Activated naive CD4-positive, alpha-beta T cell treated with anti-CD3 and anti-CD28 coated beads, Interleukin-2, amount 10 ng/mL, durations not matched to agents 7 days and 5 days (primary cell): ENCODE measurements around the gene PRDM1.

ENCODE experiments used
- CTCF ChIA-PET: fragments of 350-600 bp; sonication (Branson Sonifier 250); formaldehyde crosslinking; loops from one replicate; lab custom pipeline; 2021; ENCODE audit warnings: antibody characterized with exemption; lab: Charles Lee
- DNase-seq: peaks from one replicate; pipeline ENCODE4 v3.0.0-alpha.2; 2020
- H3K27ac Mint-ChIP-seq: one replicate; pipeline ENCODE4 v1.8.0; 2021; ENCODE audit warnings: mild to moderate bottlenecking, moderate library complexity, mixed read lengths
- H3K27me3 Mint-ChIP-seq: one replicate; pipeline ENCODE4 v1.8.0; 2021; ENCODE audit warnings: mild to moderate bottlenecking, mixed read lengths
- H3K36me3 Mint-ChIP-seq: one replicate; pipeline ENCODE4 v1.8.0; 2021; ENCODE audit warnings: mixed read lengths
- H3K4me1 Mint-ChIP-seq: one replicate; pipeline ENCODE4 v1.8.0; 2021; ENCODE audit warnings: mixed read lengths
- H3K4me3 Mint-ChIP-seq: one replicate; pipeline ENCODE4 v1.8.0; 2021; ENCODE audit warnings: mild to moderate bottlenecking, moderate library complexity, mixed read lengths
- H3K9me3 Mint-ChIP-seq: one replicate; pipeline ENCODE4 v1.8.0; 2021; ENCODE audit warnings: mixed read lengths

PRDM1 gene

DNA sequence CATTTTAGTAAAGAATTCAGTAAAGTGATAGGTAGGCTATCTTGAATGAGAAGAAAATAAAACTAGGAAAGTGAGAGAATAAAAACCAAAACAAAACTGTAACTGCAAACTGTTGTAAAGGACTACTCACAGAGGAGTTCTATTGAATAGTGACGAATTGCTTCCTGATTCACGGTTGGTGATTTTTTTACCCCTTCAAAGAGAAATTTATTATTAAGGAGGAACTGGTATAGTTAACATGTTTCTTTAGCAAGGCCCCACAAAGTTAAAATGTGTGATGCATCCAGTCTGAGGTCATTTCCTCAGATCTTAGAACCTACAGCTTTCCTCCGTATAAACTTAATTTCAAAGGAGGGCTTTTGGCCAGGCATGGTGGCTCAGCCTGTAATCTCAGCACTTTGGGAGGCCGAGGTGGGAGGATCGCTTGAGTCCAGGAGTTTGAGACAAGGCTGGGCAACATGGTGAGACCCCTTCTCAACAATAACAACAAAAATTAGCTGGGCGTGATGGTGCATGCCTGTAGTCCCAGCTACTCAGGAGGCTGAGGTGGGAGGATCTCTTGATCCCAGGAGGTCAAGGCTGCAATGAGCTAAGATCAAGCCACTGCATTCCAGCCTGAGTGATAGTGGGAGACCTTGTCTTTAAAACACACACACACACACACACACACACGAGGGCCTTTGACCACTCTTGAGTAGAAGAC is 8.3 kb downstream of the PRDM1 start:
- peaks cover 91% of the 10 kb centered on the region for H3K4me1 Mint-ChIP-seq
- H3K4me3 Mint-ChIP-seq: no peak overlapping the region
- H3K36me3 Mint-ChIP-seq: peaks cover 72% of the 10 kb centered on the region
- no peak for DNase-seq
- CTCF ChIA-PET: interaction anchor here (1.2 to 1.8 kb wide), 2 partner anchors 101 to 663 kb away, joined by 4 read pairs; no protein-coding TSS in a partner anchor
- peak overlapping the region; percentile 43 for H3K27ac Mint-ChIP-seq
- no peaks in the 10 kb centered on the region for H3K9me3 Mint-ChIP-seq
- peaks cover 6% of the 10 kb centered on the region for H3K27me3 Mint-ChIP-seq

DNA sequence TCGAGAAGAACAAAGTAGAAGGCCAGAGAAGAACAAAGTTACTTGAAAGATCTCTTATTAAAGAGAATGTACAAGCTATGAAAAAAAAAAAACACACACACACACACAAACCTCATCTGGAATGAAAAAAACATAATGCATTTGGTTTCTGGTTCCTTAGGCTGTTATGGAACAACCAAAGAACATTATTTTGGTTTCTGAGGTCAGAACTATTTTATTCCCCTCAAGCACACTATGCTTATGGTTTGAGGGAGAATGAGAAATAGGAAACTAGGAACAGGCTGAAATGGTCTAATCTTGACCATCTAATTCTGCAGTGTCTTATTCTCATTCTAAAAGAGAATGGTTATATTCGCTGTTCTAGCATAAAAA is 8.8 kb downstream of the PRDM1 start:
- no peaks in the 10 kb centered on the region for H3K9me3 Mint-ChIP-seq
- peaks cover 72% of the 10 kb centered on the region for H3K36me3 Mint-ChIP-seq
- H3K27me3 Mint-ChIP-seq: peaks cover 6% of the 10 kb centered on the region
- H3K4me1 Mint-ChIP-seq: peaks cover 91% of the 10 kb centered on the region
- CTCF ChIA-PET: interaction anchor here (1.2 to 2.8 kb wide), 3 partner anchors 101 to 663 kb away, joined by 4 to 7 read pairs (median 4); no protein-coding TSS in a partner anchor
- H3K27ac Mint-ChIP-seq: no peak overlapping the region
- no peak for DNase-seq
- no peak overlapping the region for H3K4me3 Mint-ChIP-seq

DNA sequence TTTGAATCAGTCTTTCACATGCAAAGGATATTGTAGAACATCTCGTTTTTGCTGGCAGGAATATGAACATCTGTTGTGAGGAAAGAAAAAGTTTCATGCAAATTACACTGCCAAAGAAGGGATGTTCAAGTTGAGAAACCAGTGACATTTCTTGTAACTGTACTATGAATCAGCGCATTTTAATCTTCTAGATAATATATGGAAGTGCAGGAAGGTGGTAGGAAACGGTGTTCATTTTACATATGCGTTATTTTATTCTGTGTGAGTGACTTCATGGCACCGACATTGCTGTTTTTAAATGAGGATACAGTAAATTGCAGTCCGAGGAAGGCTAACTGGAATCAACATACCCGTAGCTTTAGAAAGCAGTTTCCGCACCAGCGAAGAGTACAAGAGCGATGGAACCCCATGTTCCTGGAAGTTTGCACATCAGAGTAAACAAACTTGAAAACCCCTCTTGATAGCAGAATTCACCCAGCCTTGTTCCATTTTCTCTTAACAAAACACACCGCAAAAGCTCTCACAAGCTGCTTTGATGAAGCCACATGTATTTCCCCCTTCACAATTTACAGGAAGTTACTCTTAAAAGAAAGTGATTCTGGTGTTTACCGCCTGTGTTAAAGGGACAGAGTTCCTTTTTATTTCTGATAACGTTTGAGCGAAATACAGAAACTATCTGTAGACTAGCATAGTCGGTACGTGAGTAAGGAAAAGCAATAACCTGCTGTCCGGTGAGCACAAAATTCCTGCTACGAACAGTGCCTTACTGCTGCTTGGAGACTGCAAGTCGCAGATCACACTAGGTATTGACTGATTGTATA is 11.5 kb downstream of the PRDM1 start:
- CTCF ChIA-PET: interaction anchor here (0.9 to 2.8 kb wide), 6 partner anchors 9 to 126 kb away, joined by 3 to 7 read pairs (median 4); partner anchors contain the start of gene PRDM1
- Mint-ChIP-seq H3K4me3 (peak overlapping the region; percentile 85), H3K36me3 (peaks cover 72% of the 10 kb centered on the region), H3K27me3 (peaks cover 5% of the 10 kb centered on the region), H3K9me3 (no peaks in the 10 kb centered on the region), H3K4me1 (peaks cover 96% of the 10 kb centered on the region), H3K27ac (peak overlapping the region; percentile 98)
- peak; percentile 70 for DNase-seq

DNA sequence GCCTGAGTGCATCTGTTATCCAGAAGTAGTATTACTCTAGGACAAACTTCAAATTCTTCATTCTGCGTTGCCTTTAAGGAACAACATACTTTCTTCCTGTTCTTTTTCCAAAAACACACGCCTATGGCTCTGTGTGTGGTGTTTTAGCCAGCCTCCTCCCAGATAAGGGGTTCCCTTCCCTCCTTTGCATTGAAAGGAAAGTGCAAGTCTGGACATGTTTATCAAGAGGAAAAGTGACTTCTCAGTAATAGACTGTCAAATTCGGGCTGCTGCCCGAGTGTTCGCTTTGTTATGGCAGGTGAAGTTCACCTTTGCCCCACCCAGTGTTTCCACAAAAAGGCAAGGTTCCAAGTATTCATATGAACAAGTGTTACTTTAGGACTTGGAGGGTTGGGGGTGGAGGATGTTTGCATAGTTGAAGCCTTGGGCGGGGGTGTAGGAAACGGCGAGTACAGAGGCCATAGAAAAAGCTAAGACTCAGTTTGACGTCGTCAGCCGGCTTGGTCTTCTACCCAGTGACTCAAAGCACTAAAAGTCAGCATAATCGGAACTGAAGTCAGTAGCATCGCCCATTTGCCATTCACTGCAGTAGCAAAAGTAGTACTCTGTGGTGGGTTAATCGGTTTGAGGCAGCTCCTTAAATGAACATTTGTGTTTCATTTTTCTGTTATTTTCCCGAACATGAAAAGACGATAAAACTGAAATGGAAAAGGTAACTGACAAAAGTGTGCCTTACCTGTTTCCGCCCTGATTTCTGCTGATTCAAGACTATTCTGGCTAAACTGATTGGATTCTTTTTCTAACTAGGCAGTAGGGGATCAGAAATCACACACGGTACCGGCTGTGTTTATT is 12.5 kb downstream of the PRDM1 start:
- CTCF ChIA-PET: interaction anchor here (1.2 to 1.8 kb wide), 7 partner anchors 11 to 124 kb away, joined by 3 to 11 read pairs (median 3); partner anchors contain the start of gene PRDM1
- Mint-ChIP-seq H3K36me3 (peaks cover 75% of the 10 kb centered on the region), H3K9me3 (no peaks in the 10 kb centered on the region), H3K4me1 (peaks cover 98% of the 10 kb centered on the region), H3K27me3 (peaks cover 11% of the 10 kb centered on the region), H3K27ac (peak overlapping the region; percentile 98), H3K4me3 (peak overlapping the region; percentile 85)
- DNase-seq: peak; percentile 85

DNA sequence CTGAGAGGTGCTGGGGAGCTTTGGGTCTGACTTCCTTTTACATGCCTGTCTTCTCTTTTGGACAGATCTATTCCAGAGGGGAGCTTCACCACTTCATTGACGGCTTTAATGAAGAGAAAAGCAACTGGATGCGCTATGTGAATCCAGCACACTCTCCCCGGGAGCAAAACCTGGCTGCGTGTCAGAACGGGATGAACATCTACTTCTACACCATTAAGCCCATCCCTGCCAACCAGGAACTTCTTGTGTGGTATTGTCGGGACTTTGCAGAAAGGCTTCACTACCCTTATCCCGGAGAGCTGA is 13.1 kb downstream of the PRDM1 start:
- Mint-ChIP-seq H3K9me3 (no peaks in the 10 kb centered on the region), H3K27ac (peak overlapping the region; percentile 98), H3K4me1 (peaks cover 97% of the 10 kb centered on the region), H3K36me3 (peaks cover 76% of the 10 kb centered on the region), H3K4me3 (peak overlapping the region; percentile 85), H3K27me3 (peaks cover 14% of the 10 kb centered on the region)
- CTCF ChIA-PET: interaction anchor here (1.2 to 1.8 kb wide), 7 partner anchors 12 to 124 kb away, joined by 3 to 11 read pairs (median 3); partner anchors contain the start of gene PRDM1
- DNase-seq: no peak

DNA sequence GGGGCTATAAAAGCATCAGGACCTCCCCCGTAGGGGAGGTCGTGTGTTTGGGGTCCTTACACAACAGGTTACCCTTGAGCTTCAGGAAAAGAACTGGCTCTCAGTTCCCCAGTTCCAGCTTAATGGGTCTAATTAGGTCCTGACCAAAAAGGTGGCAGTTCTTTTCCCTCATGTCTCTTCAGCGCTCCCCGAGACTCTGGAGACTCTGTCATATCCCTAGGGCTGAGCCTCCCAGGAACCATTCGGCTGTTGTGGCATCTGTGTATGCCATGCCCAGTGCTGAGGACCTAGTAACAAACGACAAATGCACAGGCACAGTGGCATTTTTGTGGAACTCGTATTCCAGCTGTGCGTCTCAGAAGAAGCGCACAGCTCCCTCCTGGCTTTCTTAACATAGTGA is 14.6 kb downstream of the PRDM1 start:
- H3K9me3 Mint-ChIP-seq: no peaks in the 10 kb centered on the region
- peaks cover 73% of the 10 kb centered on the region for H3K36me3 Mint-ChIP-seq
- DNase-seq: no peak
- H3K4me3 Mint-ChIP-seq: peak overlapping the region; percentile 85
- H3K4me1 Mint-ChIP-seq: peaks cover 94% of the 10 kb centered on the region
- H3K27me3 Mint-ChIP-seq: peaks cover 19% of the 10 kb centered on the region
- CTCF ChIA-PET: interaction anchor here (0.9 kb wide), 1 partner anchor 616 kb away, joined by 3 read pairs; no protein-coding TSS in a partner anchor
- H3K27ac Mint-ChIP-seq: peak overlapping the region; percentile 66

DNA sequence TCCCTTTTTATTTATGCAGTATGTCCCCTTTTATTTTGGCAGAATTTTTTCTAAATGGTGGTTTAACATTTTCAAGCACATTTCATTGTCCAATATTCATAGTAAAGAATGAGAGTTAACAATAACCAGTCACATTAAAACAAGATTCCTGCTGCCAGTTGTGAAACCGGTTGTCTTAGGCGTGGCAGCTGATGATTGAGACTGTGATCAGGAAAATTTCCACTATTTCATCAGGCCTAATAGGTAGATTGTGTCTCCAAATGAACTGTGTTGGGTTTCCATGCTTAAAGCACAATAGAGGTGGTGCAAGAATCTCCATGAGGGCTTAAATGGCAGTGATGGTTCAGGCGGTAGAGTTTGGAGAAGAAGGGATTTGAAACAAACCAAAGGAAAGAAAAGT is 15.3 kb downstream of the PRDM1 start:
- peak overlapping the region; percentile 30 for H3K27ac Mint-ChIP-seq
- peak overlapping the region; percentile 85 for H3K4me3 Mint-ChIP-seq
- CTCF ChIA-PET: interaction anchor here (0.9 to 1.4 kb wide), 3 partner anchors 16 to 617 kb away, joined by 3 to 4 read pairs (median 3); no protein-coding TSS in a partner anchor
- no peak for DNase-seq
- H3K36me3 Mint-ChIP-seq: peaks cover 73% of the 10 kb centered on the region
- peaks cover 19% of the 10 kb centered on the region for H3K27me3 Mint-ChIP-seq
- H3K9me3 Mint-ChIP-seq: no peaks in the 10 kb centered on the region
- peaks cover 92% of the 10 kb centered on the region for H3K4me1 Mint-ChIP-seq

DNA sequence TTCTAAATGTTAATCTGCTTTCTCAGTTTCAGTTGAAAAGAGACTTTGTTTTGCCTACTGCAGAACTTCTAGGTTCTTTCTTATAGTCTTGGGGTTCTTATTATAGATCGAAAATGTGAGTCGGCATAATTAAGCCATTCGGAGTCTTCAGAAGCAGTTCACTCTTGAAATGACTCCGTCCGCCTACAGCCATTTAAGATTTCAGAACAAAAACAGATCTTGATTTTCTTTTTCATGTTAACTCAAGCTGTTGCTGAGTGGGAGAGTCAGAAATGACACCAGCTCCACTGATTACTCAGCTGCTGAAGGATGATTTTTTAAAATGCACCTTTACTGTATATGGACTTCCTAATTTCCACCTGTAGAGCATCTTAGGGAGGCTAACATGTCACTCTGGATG is 15.9 kb downstream of the PRDM1 start:
- Mint-ChIP-seq H3K36me3 (peaks cover 78% of the 10 kb centered on the region), H3K27me3 (peaks cover 19% of the 10 kb centered on the region), H3K4me1 (peaks cover 94% of the 10 kb centered on the region), H3K27ac (peak overlapping the region; percentile 30), H3K4me3 (peak overlapping the region; percentile 85), H3K9me3 (no peaks in the 10 kb centered on the region)
- CTCF ChIA-PET: interaction anchor here (1.0 to 1.5 kb wide), 4 partner anchors 10 to 121 kb away, joined by 3 to 7 read pairs (median 4); no protein-coding TSS in a partner anchor
- no peak for DNase-seq

DNA sequence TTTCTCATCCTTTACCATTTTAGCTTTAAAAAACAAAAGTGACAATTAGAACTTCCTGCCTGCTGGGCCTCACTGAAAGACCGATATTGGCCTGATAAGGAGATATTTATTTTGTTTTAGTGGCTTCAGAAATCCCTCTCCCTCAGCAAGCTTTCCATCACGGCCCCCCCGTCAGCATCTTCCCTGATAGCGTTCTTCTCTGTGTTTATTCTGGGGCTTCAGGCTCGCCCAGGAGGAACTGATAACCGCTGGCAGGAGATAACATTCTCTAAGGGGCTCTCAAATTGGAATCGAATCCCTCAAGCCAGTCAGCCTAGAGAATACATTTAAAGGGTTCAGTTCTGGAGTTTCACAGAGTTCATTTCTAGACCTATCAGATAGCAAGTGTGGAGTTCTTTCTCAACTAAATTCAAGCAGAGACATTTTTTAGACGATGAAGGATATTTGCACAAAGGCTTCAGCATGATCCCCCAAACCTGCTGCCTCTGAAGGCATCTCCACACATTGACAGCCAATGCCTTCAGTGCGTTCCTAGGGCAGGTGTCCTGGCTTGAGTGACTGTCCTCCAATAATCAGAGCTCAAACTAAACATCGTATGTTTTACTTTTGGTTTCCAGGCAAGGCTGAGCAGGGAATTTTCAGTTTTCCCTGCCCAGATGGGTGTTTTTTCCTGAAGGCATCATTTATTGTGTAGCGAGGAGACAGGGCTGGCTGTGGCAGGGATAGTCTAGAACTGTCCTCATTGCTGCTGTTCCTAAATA is 17.0 kb downstream of the PRDM1 start:
- CTCF ChIA-PET: interaction anchor here (1.0 to 1.5 kb wide), 5 partner anchors 9 to 120 kb away, joined by 3 to 7 read pairs (median 5); no protein-coding TSS in a partner anchor

DNA sequence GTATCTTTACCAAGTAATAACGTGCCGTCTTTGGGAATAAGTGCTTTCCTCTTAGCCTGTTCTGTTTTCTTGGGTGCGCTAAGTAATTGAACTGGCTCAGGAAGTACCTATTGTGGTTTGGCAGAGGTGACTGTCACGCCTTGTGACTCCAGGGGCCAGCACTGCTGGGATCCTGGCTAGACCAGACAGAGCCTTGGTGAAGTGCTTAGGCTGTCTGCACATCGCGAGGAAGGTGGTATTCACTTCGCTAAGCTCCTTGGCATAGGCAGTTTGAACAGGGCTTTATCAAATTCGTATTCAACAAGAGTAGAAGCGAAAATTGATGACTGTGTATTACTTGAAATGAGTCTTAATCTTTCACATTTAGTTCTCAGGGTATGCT is 17.6 kb downstream of the PRDM1 start:
- CTCF ChIA-PET: interaction anchor here (1.0 to 1.3 kb wide), 2 partner anchors 12 to 17 kb away, joined by 3 to 5 read pairs; no protein-coding TSS in a partner anchor
- H3K27ac Mint-ChIP-seq: peak overlapping the region; percentile 75
- DNase-seq: peak; percentile 49
- peak overlapping the region; percentile 85 for H3K4me3 Mint-ChIP-seq
- no peaks in the 10 kb centered on the region for H3K9me3 Mint-ChIP-seq
- peaks cover 88% of the 10 kb centered on the region for H3K36me3 Mint-ChIP-seq
- peaks cover 19% of the 10 kb centered on the region for H3K27me3 Mint-ChIP-seq
- peaks cover 82% of the 10 kb centered on the region for H3K4me1 Mint-ChIP-seq

More for the DNA sequence above, 17.0 kb downstream of the PRDM1 start:
- Mint-ChIP-seq H3K27me3 (peaks cover 19% of the 10 kb centered on the region), H3K27ac (peak overlapping the region; percentile 75), H3K36me3 (peaks cover 83% of the 10 kb centered on the region), H3K4me1 (peaks cover 88% of the 10 kb centered on the region), H3K9me3 (no peaks in the 10 kb centered on the region), H3K4me3 (peak overlapping the region; percentile 85)
- DNase-seq: no peak

DNA sequence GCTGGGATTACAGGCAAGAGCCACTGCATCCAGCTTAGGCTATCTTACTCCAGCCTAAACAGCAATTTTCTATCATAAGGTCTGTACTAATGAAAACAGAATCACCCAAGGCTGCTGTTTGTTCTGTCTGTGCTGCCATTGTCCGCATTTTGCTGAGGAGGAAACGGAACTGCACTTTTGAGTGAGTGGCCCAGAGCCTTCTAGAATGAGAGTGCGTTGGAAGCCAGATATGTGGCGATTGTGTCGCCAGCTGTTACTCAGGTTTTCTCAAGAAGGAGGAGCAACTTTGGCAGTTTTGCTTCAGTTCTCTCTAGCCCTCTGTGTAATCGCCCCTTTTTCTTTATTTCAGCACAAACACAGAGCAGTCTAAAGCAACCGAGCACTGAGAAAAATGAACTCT is 18.3 kb downstream of the PRDM1 start:
- Mint-ChIP-seq H3K27ac (no peak overlapping the region), H3K4me1 (peaks cover 75% of the 10 kb centered on the region), H3K36me3 (peaks cover 83% of the 10 kb centered on the region), H3K4me3 (no peak overlapping the region), H3K27me3 (peaks cover 19% of the 10 kb centered on the region), H3K9me3 (no peaks in the 10 kb centered on the region)
- no peak for DNase-seq
- CTCF ChIA-PET: interaction anchor here (1.0 to 1.3 kb wide), 2 partner anchors 13 to 17 kb away, joined by 3 to 5 read pairs; no protein-coding TSS in a partner anchor

DNA sequence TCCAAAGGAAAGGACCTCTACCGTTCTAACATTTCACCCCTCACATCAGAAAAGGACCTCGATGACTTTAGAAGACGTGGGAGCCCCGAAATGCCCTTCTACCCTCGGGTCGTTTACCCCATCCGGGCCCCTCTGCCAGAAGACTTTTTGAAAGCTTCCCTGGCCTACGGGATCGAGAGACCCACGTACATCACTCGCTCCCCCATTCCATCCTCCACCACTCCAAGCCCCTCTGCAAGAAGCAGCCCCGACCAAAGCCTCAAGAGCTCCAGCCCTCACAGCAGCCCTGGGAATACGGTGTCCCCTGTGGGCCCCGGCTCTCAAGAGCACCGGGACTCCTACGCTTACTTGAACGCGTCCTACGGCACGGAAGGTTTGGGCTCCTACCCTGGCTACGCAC is 18.8 kb downstream of the PRDM1 start:
- Mint-ChIP-seq H3K9me3 (no peaks in the 10 kb centered on the region), H3K4me3 (no peak overlapping the region), H3K36me3 (peaks cover 84% of the 10 kb centered on the region), H3K27me3 (peaks cover 21% of the 10 kb centered on the region), H3K27ac (no peak overlapping the region), H3K4me1 (peaks cover 70% of the 10 kb centered on the region)
- CTCF ChIA-PET: no interaction called here
- no peak for DNase-seq

DNA sequence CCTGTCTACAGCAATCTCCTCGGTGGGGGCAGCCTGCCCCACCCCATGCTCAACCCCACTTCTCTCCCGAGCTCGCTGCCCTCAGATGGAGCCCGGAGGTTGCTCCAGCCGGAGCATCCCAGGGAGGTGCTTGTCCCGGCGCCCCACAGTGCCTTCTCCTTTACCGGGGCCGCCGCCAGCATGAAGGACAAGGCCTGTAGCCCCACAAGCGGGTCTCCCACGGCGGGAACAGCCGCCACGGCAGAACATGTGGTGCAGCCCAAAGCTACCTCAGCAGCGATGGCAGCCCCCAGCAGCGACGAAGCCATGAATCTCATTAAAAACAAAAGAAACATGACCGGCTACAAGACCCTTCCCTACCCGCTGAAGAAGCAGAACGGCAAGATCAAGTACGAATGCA is 19.4 kb downstream of the PRDM1 start:
- DNase-seq: no peak
- Mint-ChIP-seq H3K9me3 (no peaks in the 10 kb centered on the region), H3K27me3 (peaks cover 27% of the 10 kb centered on the region), H3K4me1 (peaks cover 64% of the 10 kb centered on the region), H3K4me3 (no peak overlapping the region), H3K36me3 (peaks cover 81% of the 10 kb centered on the region), H3K27ac (no peak overlapping the region)
- CTCF ChIA-PET: interaction anchor here (1.3 kb wide), 1 partner anchor 117 kb away, joined by 5 read pairs; no protein-coding TSS in a partner anchor
